GM23248 (cell line): ENCODE measurements around the gene ARID3B.

Experiments
- EZH2 ChIP-seq: fragments of 200-600 bp; sonication (generic); IDR thresholded peaks from 2 replicates; pipeline ENCODE4 v1.6.1; 2018; ENCODE audit warnings: antibody characterized with exemption, mild to moderate bottlenecking; ENCODE audit not compliant: insufficient read depth, poor library complexity, severe bottlenecking
- EZH2phosphoT487 ChIP-seq: fragments of 200-600 bp; sonication (generic); IDR thresholded peaks from 2 replicates; pipeline ENCODE4 v1.6.1; 2018; ENCODE audit warnings: antibody characterized with exemption, moderate library complexity, mild to moderate bottlenecking, low read depth; ENCODE audit not compliant: insufficient read depth

GRCh38 chr15:74571191-74571590, 30.2 kb downstream of the ARID3B start:
- TF ChIP-seq EZH2 (no peak), EZH2phosphoT487 (no peak)
